IMR-90 (cell line): ENCODE measurements around the gene ARHGAP8. TPM values are rescaled to one million over a fixed set of nuclear protein-coding genes. Genes with fewer than 3 reads are reported as not detected.
"Not testable (repeated sequence)": the region's sequence is repeated elsewhere in the genome, so short reads cannot be mapped to it uniquely, and the experiment has no call there.

ENCODE experiments used
- ATAC-seq: fragments of 200-7000 bp; cut with Tn5 transposase; 2 replicates; pipeline ENCODE4 v1.9.1; 2020; ENCODE audit warnings: low read depth, mild to moderate bottlenecking, moderate library complexity
- BruUV-seq: library from RNA; stranded (reverse); fragments of 400-500 nt; replicated peaks from 2 replicates; lab custom pipeline; 2021; lab: Mats Ljungman, UMichigan
- CTCF ChIA-PET: fragments of 300-600 bp; formaldehyde crosslinking; extraction: SDS; loops from one replicate; lab custom pipeline; 2021; ENCODE audit warnings: antibody characterized with exemption; lab: Yijun Ruan, JAX
- POLR2A ChIA-PET: fragments of 300-600 bp; sonication (Branson Sonifier 250); formaldehyde crosslinking; loops from one replicate; lab custom pipeline; 2022; ENCODE audit warnings: antibody characterized with exemption; ENCODE audit not compliant: unreplicated experiment; lab: Charles Lee
- DNase-seq: peaks from one replicate; pipeline ENCODE4 v3.0.0; 2013
- H2AFZ ChIP-seq: replicated peaks from 2 replicates; pipeline ENCODE3; 2013; ENCODE audit warnings: low read length, mild to moderate bottlenecking; ENCODE audit not compliant: poor library complexity
- H2AK5ac ChIP-seq: 2 replicates; pipeline ENCODE4 v1.6.1; 2013; ENCODE audit warnings: low read depth, low read length, inconsistent platforms
- H2AK9ac ChIP-seq: replicated peaks from 2 replicates; pipeline ENCODE3; 2013; ENCODE audit warnings: mild to moderate bottlenecking, low read depth, low read length, moderate library complexity; ENCODE audit not compliant: poor library complexity
- H2BK120ac ChIP-seq: 2 replicates; pipeline ENCODE4 v1.6.1; 2013; ENCODE audit warnings: low read depth, low read length, inconsistent platforms
- H2BK15ac ChIP-seq: 3 replicates; pipeline ENCODE4 v1.6.1; 2013; ENCODE audit warnings: low read depth, low read length, inconsistent platforms
- H2BK20ac ChIP-seq: 2 replicates; pipeline ENCODE4 v1.6.1; 2013; ENCODE audit warnings: low read depth, mild to moderate bottlenecking, inconsistent platforms, low read length, moderate library complexity
- H2BK5ac ChIP-seq: 2 replicates; pipeline ENCODE4 v1.6.1; 2013; ENCODE audit warnings: mild to moderate bottlenecking, low read depth, low read length, inconsistent platforms; ENCODE audit not compliant: poor library complexity, severe bottlenecking
- H3K14ac ChIP-seq: replicated peaks from 2 replicates; pipeline ENCODE4 v1.6.1; 2013; ENCODE audit warnings: low read depth, low read length, inconsistent platforms
- H3K18ac ChIP-seq: 2 replicates; pipeline ENCODE4 v1.6.1; 2013; ENCODE audit warnings: low read depth, low read length, control low read depth
- H3K23ac ChIP-seq: 2 replicates; pipeline ENCODE4 v1.6.1; 2013; ENCODE audit warnings: low read depth, low read length, inconsistent platforms
- H3K27ac ChIP-seq: 2 replicates; pipeline ENCODE4 v1.5.1; 2013; ENCODE audit warnings: mild to moderate bottlenecking, control low read depth, low read length; ENCODE audit not compliant: insufficient read depth
- H3K27me3 ChIP-seq: 2 replicates; pipeline ENCODE4 v1.6.1; 2013; ENCODE audit warnings: low read length; ENCODE audit not compliant: control insufficient read depth, insufficient read depth
- H3K36me3 ChIP-seq: 2 replicates; pipeline ENCODE4 v1.6.1; 2013; ENCODE audit warnings: low read length, mixed read lengths; ENCODE audit not compliant: control insufficient read depth, insufficient read depth
- H3K4ac ChIP-seq: 2 replicates; pipeline ENCODE4 v1.6.1; 2013; ENCODE audit warnings: low read depth, low read length, inconsistent platforms
- H3K4me1 ChIP-seq: 2 replicates; pipeline ENCODE4 v1.6.1; 2013; ENCODE audit warnings: low read length, mixed read lengths; ENCODE audit not compliant: control insufficient read depth, insufficient read depth
- H3K4me2 ChIP-seq: 2 replicates; pipeline ENCODE4 v1.6.1; 2013; ENCODE audit warnings: low read depth, mild to moderate bottlenecking, control low read depth, low read length, moderate library complexity
- H3K4me3 ChIP-seq: 2 replicates; pipeline ENCODE4 v1.5.1; 2013; ENCODE audit warnings: low read depth, mild to moderate bottlenecking, control low read depth, low read length, moderate library complexity; ENCODE audit not compliant: insufficient read depth
- H3K56ac ChIP-seq: 2 replicates; pipeline ENCODE4 v1.6.1; 2013; ENCODE audit warnings: low read length, inconsistent platforms; ENCODE audit not compliant: insufficient read depth; ENCODE audit errors: extremely low read depth
- H3K79me1 ChIP-seq, 2 experiments: 2 replicates each; pipeline ENCODE4 v1.6.1; 2013; ENCODE audit warnings: low read length in 2 of 2, inconsistent platforms in 1 of 2, low read depth in 1 of 2
- H3K9ac ChIP-seq: 2 replicates; pipeline ENCODE4 v1.6.1; 2013; ENCODE audit warnings: low read depth, low read length, control low read depth
- H3K9me1 ChIP-seq: 2 replicates; pipeline ENCODE4 v1.6.1; 2013; ENCODE audit warnings: low read length, inconsistent platforms; ENCODE audit not compliant: insufficient read depth
- H3K9me3 ChIP-seq: 2 replicates; pipeline ENCODE4 v1.6.1; 2013; ENCODE audit warnings: low read length; ENCODE audit not compliant: control insufficient read depth, insufficient read depth
- H4K20me1 ChIP-seq: 2 replicates; pipeline ENCODE4 v1.6.1; 2013; ENCODE audit warnings: low read length, inconsistent platforms; ENCODE audit not compliant: insufficient read depth
- H4K5ac ChIP-seq: 2 replicates; pipeline ENCODE4 v1.6.1; 2013; ENCODE audit warnings: mild to moderate bottlenecking, low read depth, low read length, control low read depth
- H4K8ac ChIP-seq, 2 experiments: 2 replicates each; pipeline ENCODE4 v1.6.1; 2013; ENCODE audit warnings: low read depth in 2 of 2, low read length in 2 of 2, control low read depth in 1 of 2, inconsistent platforms in 1 of 2
- H4K91ac ChIP-seq: 2 replicates; pipeline ENCODE4 v1.6.1; 2013; ENCODE audit warnings: low read depth, low read length, inconsistent platforms; ENCODE audit not compliant: insufficient read depth
- WGBS, 2 experiments: methylation state at CpG; one replicate each; pipeline versions ENCODE4 v1.1.5 to v1.1.7; 2013; ENCODE audit warnings: missing lambda C conversion rate in 2 of 2; ENCODE audit not compliant: insufficient read length in 1 of 2; ENCODE audit errors: extremely low coverage in 2 of 2; 5-methylcytosine and 5-hydroxymethylcytosine counted together
- dilution Hi-C: fragments of 300-500 bp; cut with HindIII; formaldehyde crosslinking; loops from one replicate; pipeline ENCODE4 v1.14.3; 2018; ENCODE audit warnings: low sequenced_read_pairs; ENCODE audit not compliant: unreplicated experiment
- in situ Hi-C: fragments of 300-500 bp; cut with MboI; formaldehyde crosslinking; loops from 3 replicates; pipeline ENCODE4 v1.14.3; 2019; ENCODE audit warnings: low sequenced_read_pairs, inconsistent platforms, mixed read lengths
- intact Hi-C: fragments of 100-400 bp; cut with micrococcal nuclease; formaldehyde crosslinking; loops from 2 replicates; pipeline ENCODE4 v1.10.0; 2022
- polyA plus RNA-seq, 3 experiments: library from polyadenylated mRNA; depleted of rRNA; stranded (reverse); fragments of >200 nt; gene quantifications; 2 replicates each; pipeline ENCODE4 v1.2.3, GENCODE V29; 2012; ENCODE audit warnings: low replicate concordance in 1 of 3
- total RNA-seq: library from RNA; depleted of rRNA; stranded (reverse); fragments of >200 nt; gene quantifications from 2 replicates; pipeline ENCODE4 v1.2.3, GENCODE V29; 2012

ARHGAP8 gene
- total and polyA plus RNA-seq, 2 of the 4 experiments (the other 2 are of a cell fraction), result 0.18 to 0.21 TPM

DNA sequence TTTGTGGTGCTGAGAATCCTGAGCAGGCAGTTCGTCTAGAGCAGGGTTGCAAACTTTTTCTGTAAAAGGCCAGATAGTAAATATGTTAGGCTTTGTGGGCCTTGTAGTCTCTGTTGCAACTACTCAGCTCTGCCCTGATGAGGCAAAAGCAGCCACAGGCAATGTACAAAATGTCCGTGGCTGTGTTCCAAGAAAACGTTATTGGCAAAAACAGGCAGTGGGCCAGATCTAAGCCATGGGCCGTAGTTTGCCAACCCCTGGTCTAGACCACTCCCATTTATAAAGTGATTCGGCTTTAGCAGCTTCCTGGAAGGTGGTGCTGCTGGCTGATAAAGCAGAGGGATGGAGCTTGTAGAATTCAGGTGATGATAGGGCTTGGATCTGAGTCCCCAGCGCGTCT lies 106.4 kb downstream of the ARHGAP8 start:
- H3K4me3 ChIP-seq, H2BK20ac ChIP-seq, H3K4ac ChIP-seq, H3K9ac ChIP-seq, H3K23ac ChIP-seq, H3K27me3 ChIP-seq, H3K9me1 ChIP-seq, ATAC-seq, H3K4me2 ChIP-seq, H2BK15ac ChIP-seq, H3K14ac ChIP-seq, H2BK5ac ChIP-seq, H3K4me1 ChIP-seq, CTCF ChIA-PET, H2AFZ ChIP-seq, H2BK120ac ChIP-seq, H3K56ac ChIP-seq, POLR2A ChIA-PET, intact Hi-C loops, H4K8ac ChIP-seq, H3K18ac ChIP-seq, H3K9me3 ChIP-seq, dilution Hi-C loops, H2AK5ac ChIP-seq, H3K27ac ChIP-seq, DNase-seq, H3K79me1 ChIP-seq, H3K36me3 ChIP-seq, H4K20me1 ChIP-seq, H4K5ac ChIP-seq, H2AK9ac ChIP-seq, H4K91ac ChIP-seq, BruUV-seq, in situ Hi-C loops: not testable (repeated sequence)
- WGBS, 2 experiments, result no CpG with 5 or more reads among the region's 7 CpGs
